ENCODE results near the gene POLN. TPM values are rescaled to one million over a fixed set of nuclear protein-coding genes. Genes with fewer than 3 reads are reported as not detected.

POLN gene
- total and polyA plus RNA-seq, 2 donors, result 1.1 to 2.9 TPM

DNA sequence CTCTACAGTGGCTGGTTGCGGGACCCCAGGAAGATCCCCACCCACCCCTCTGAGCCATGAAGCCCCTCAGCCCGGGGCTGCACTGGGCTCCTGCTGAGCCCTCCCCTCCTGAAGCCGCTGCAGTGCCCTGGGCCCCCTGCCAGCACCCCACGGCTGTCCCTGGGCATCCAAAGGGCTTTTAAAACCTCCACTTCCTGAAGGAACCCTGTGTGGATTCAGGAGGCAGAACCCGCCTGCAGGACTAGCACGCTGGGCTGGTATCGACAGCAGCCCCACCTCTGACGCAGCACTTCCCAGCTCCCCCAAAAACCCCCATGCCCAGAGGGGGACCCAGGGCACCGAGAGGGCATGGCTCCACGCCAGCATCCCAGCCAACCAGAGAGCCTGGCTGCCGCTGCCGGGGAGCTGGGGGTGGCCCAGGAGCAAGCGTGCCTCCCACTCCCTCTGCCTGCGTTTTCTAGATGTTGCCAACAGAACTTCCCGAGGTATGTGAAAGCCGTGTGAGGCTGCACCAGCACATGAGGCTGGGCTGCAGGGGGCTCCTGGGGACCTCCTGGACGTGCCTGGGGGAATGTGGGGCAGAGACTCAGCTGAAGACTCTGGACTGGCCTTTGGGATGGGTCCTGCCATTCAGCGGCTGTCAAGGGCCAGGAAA, 13.7 kb upstream of the POLN start:
- no peaks in the 10 kb centered on the region for H3K27me3 ChIP-seq (ENCODE audit: control insufficient read depth in 2 of 2, insufficient read depth in 1 of 2, low read length in 1 of 2)
- no peak for DNase-seq (ENCODE audit: low read depth in 6 of 9, low spot score in 9 of 9)
- peaks cover 0 to 3% of the 10 kb centered on the region in 2 donors for H3K9me3 ChIP-seq (ENCODE audit: control insufficient read depth in 2 of 2, insufficient read depth in 1 of 2, low read length in 1 of 2)
- H3K36me3 ChIP-seq (ENCODE audit: control insufficient read depth in 2 of 2, insufficient read depth in 2 of 2, low read length in 1 of 2), result peaks cover 90 to 92% of the 10 kb centered on the region in 2 donors
- H3K4me1 ChIP-seq (ENCODE audit: control insufficient read depth in 2 of 2, insufficient read depth in 2 of 2, low read length in 2 of 2), result peaks cover 8 to 19% of the 10 kb centered on the region in 2 donors
- H3K4me3 ChIP-seq (ENCODE audit: low read length in 2 of 2), result no peak overlapping the region
- WGBS, result 94% methylated on average over 18 of the region's 18 CpGs
- H3K27ac ChIP-seq (ENCODE audit: low read depth in 1 of 2, low read length in 1 of 2), result no peak overlapping the region

DNA sequence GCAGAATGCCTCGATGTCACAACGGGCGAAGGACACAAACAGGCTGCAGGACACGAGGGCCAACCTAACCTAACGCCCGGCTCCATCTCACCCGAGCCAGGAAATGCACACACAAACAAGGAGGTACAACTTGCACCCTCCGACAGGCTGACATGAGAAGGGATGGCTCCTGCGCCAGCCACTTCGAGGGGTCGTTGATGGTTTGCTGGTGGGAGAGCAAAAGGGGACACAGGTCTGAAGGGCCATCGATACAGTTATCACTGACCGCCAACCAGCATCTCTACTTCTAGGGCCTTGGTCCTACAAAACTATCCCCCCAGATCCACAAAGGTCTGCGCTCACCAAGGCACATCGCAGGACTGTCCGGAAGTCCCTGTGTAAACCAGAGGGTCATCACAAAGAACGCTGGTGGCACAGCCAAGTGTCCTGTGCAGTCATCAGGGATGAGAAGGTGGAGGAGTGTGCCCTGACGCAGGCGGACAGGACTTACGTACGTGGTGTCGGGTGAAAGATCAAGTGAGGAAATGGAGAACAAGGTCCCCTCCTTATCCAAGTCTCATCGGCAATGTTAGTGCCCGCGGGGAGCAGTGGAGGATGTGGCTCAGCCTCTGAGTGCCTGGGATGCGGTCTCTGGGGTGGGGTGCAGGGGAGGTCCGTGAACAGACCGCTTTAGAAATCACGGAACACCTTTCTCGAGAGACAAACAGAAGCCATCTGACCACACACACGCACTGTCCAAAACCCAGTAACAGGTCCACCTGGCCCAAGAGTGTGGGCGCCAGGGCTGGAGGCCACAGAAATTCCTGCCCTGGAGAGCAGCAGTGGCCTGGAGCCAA, 13.0 kb upstream of the POLN start:
- WGBS, result 95% methylated on average over 32 of the region's 32 CpGs
- Histone ChIP-seq H3K27ac (ENCODE audit: low read depth in 1 of 2, low read length in 1 of 2) (no peak overlapping the region), H3K9me3 (ENCODE audit: control insufficient read depth in 2 of 2, insufficient read depth in 1 of 2, low read length in 1 of 2) (peaks cover 0 to 3% of the 10 kb centered on the region in 2 donors), H3K4me3 (ENCODE audit: low read length in 2 of 2) (no peak overlapping the region), H3K4me1 (ENCODE audit: control insufficient read depth in 2 of 2, insufficient read depth in 2 of 2, low read length in 2 of 2) (peaks cover under 1 to 12% of the 10 kb centered on the region in 2 donors), H3K36me3 (ENCODE audit: control insufficient read depth in 2 of 2, insufficient read depth in 2 of 2, low read length in 1 of 2) (peaks cover 91 to 92% of the 10 kb centered on the region in 2 donors), H3K27me3 (ENCODE audit: control insufficient read depth in 2 of 2, insufficient read depth in 1 of 2, low read length in 1 of 2) (no peaks in the 10 kb centered on the region)
- DNase-seq (ENCODE audit: low read depth in 6 of 9, low spot score in 9 of 9), result no peak

DNA sequence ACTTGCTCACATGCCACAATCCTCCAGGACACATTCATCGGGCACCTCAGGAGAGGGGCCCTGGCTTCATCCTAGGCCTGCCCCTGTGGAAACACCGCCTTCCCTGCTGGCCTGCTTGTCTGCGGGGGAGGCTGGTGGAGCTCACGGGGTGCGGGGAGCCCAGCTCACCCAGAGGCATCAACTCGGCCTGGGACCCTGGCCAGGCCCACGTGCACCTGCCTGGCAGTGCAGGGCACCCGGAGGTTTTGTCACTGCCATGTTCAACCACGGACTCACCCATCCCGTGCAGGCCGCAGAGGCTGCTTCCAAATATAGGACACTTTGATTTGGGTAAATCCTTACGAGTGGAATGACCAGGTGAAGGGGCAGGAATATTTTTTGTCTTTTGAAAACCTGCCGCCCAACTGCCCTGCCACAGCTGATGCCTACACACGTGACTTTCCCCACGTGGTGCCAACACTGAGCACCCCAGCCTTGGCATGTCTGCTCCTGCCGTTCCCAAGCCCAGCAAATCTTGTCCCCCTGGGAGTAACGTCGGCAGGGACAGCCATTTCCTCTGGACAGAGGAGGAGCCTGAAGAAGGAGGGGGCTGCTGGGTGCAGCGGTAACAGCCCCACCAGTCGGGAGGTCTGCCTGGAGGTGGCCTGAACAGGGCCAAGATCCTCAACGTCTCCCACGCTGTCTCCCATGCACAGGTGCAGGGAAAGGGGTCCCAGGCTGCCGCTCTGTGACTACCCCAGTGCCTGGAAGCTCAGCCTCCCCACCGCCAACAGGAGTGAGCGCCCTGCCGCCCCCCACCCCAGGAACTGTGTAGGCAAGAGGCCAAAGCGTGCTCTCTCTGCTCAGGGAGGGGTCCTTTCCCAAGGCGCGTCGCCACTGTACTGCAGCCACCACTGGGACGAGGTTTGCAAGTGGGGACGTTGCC, 11.5 kb upstream of the POLN start:
- no peak for DNase-seq (ENCODE audit: low read depth in 6 of 9, low spot score in 9 of 9)
- Histone ChIP-seq H3K27me3 (ENCODE audit: control insufficient read depth in 2 of 2, insufficient read depth in 1 of 2, low read length in 1 of 2) (no peaks in the 10 kb centered on the region), H3K27ac (ENCODE audit: low read depth in 1 of 2, low read length in 1 of 2) (no peak overlapping the region), H3K9me3 (ENCODE audit: control insufficient read depth in 2 of 2, insufficient read depth in 1 of 2, low read length in 1 of 2) (peaks cover 0 to 3% of the 10 kb centered on the region in 2 donors), H3K36me3 (ENCODE audit: control insufficient read depth in 2 of 2, insufficient read depth in 2 of 2, low read length in 1 of 2) (peaks cover 92 to 93% of the 10 kb centered on the region in 2 donors), H3K4me3 (ENCODE audit: low read length in 2 of 2) (no peak overlapping the region), H3K4me1 (ENCODE audit: control insufficient read depth in 2 of 2, insufficient read depth in 2 of 2, low read length in 2 of 2) (peaks cover 0 to 3% of the 10 kb centered on the region in 2 donors)
- WGBS, result 97% methylated on average over 32 of the region's 32 CpGs

DNA sequence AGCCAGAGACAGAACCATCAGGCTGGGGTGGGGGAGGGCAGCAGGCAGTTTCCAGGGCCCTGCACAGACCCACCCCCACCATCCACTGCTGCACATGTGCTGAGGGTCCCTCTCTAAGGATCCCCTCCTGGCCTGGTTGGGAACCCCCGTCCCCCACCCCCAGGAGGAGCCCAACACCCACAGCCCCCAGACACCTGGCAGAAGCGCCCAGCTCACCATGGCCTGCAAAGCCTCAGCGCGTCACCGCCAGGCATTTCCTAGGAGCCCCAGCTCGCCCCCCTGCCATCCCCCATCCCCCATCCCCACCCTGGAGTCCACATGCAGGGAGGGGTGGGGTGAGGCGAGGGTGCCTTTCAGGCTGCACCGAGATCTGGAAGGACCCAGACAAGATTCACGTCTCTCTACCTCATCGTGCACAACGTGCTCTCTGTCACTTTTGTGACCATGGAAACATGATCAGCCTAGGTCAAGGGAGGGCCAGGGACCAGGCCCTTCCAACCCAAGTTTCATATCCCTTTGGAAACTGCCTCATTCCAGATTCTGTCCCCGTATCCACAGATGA, 10.7 kb upstream of the POLN start:
- Histone ChIP-seq H3K36me3 (ENCODE audit: control insufficient read depth in 2 of 2, insufficient read depth in 2 of 2, low read length in 1 of 2) (peaks cover 86 to 92% of the 10 kb centered on the region in 2 donors), H3K27me3 (ENCODE audit: control insufficient read depth in 2 of 2, insufficient read depth in 1 of 2, low read length in 1 of 2) (no peaks in the 10 kb centered on the region), H3K9me3 (ENCODE audit: control insufficient read depth in 2 of 2, insufficient read depth in 1 of 2, low read length in 1 of 2) (peaks cover 0 to 3% of the 10 kb centered on the region in 2 donors), H3K4me3 (ENCODE audit: low read length in 2 of 2) (no peak overlapping the region), H3K27ac (ENCODE audit: low read depth in 1 of 2, low read length in 1 of 2) (no peak overlapping the region), H3K4me1 (ENCODE audit: control insufficient read depth in 2 of 2, insufficient read depth in 2 of 2, low read length in 2 of 2) (peaks cover 0 to 3% of the 10 kb centered on the region in 2 donors)
- DNase-seq (ENCODE audit: low read depth in 6 of 9, low spot score in 9 of 9), result no peak
- 95% methylated on average over 12 of the region's 12 CpGs for WGBS

DNA sequence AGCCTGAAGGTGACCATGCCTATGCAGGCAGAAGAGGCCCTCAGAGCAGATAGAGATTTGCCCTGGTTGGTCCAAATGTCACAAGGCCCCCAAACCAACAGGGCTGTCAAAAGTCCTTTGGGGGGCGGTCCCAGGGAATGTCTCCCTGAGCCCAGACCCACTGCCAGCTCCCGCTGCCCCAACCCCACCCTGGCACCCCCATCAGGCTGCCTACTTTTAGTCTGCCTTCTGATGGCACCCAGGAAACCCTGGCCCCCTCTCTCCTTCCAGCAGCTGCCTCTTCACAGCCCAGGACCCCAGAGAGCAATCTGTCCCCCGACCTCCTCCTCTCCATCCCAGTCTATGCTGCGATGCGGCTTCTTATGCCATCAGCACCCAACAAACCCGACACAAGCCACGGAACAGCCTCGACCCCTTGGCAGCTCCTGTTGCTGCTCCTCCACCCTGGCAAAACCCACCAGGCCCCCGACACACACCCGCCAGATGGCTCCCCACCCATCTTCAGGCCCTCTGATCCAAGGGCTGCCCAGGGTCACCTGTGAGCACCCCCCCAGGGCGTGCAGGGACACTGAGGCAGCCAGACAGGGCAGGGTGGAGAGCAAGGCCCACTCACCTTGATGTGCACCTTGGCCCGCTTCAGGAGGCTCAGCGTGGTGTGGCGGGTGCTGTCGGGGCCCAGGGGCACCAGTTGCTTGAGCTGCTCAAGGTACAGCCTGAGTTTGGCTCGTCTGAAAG, 10.0 kb upstream of the POLN start:
- Histone ChIP-seq H3K4me1 (ENCODE audit: control insufficient read depth in 2 of 2, insufficient read depth in 2 of 2, low read length in 2 of 2) (no peaks in the 10 kb centered on the region), H3K4me3 (ENCODE audit: low read length in 2 of 2) (no peak overlapping the region), H3K9me3 (ENCODE audit: control insufficient read depth in 2 of 2, insufficient read depth in 1 of 2, low read length in 1 of 2) (peaks cover 0 to 3% of the 10 kb centered on the region in 2 donors), H3K27ac (ENCODE audit: low read depth in 1 of 2, low read length in 1 of 2) (no peak overlapping the region), H3K36me3 (ENCODE audit: control insufficient read depth in 2 of 2, insufficient read depth in 2 of 2, low read length in 1 of 2) (peaks cover 80 to 92% of the 10 kb centered on the region in 2 donors), H3K27me3 (ENCODE audit: control insufficient read depth in 2 of 2, insufficient read depth in 1 of 2, low read length in 1 of 2) (no peaks in the 10 kb centered on the region)
- no peak for DNase-seq (ENCODE audit: low read depth in 6 of 9, low spot score in 9 of 9)
- WGBS, result 97% methylated on average over 16 of the region's 16 CpGs

DNA sequence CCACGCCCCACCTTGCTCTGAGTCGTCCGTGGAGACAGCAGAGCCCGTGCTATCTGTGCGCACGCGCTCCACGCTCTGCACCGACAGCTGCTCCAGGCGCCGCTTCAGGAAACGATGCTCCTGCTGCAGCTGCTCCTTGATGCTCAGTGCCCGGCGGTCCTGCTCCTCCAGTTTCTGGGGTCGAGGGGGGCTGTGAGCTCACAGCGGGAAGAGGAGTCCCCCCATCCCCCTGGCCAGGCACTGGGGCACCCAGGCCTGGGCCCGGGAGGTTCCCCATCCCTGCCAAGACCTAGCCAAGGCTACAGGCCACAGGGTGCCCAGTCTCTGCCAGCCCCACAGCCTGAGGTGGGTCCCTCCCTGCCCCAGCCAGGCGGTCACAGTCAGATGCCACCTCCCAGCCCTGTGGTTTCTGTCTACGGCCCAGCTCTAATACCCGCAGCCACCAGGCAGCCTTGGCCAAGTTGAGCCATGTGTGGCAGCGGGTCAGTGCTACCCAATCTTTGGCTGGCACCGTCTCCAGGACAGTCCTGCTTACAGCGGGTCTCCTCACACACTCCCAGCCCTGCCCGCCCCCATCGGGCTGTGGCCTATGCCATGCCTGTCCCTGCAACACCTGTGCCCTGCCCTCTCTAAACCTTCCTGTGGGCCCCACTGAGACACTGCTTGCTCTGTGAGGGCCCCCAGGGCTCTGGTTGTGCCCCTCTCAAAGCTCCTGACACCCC, 9.3 kb upstream of the POLN start:
- DNase-seq (ENCODE audit: low read depth in 6 of 9, low spot score in 9 of 9), result no peak
- Histone ChIP-seq H3K9me3 (ENCODE audit: control insufficient read depth in 2 of 2, insufficient read depth in 1 of 2, low read length in 1 of 2) (peaks cover 0 to 4% of the 10 kb centered on the region in 2 donors), H3K36me3 (ENCODE audit: control insufficient read depth in 2 of 2, insufficient read depth in 2 of 2, low read length in 1 of 2) (peaks cover 73 to 89% of the 10 kb centered on the region in 2 donors), H3K27ac (ENCODE audit: low read depth in 1 of 2, low read length in 1 of 2) (no peak overlapping the region), H3K27me3 (ENCODE audit: control insufficient read depth in 2 of 2, insufficient read depth in 1 of 2, low read length in 1 of 2) (no peaks in the 10 kb centered on the region), H3K4me3 (ENCODE audit: low read length in 2 of 2) (no peak overlapping the region), H3K4me1 (ENCODE audit: control insufficient read depth in 2 of 2, insufficient read depth in 2 of 2, low read length in 2 of 2) (no peaks in the 10 kb centered on the region)
- WGBS, result 98% methylated on average over 25 of the region's 25 CpGs

DNA sequence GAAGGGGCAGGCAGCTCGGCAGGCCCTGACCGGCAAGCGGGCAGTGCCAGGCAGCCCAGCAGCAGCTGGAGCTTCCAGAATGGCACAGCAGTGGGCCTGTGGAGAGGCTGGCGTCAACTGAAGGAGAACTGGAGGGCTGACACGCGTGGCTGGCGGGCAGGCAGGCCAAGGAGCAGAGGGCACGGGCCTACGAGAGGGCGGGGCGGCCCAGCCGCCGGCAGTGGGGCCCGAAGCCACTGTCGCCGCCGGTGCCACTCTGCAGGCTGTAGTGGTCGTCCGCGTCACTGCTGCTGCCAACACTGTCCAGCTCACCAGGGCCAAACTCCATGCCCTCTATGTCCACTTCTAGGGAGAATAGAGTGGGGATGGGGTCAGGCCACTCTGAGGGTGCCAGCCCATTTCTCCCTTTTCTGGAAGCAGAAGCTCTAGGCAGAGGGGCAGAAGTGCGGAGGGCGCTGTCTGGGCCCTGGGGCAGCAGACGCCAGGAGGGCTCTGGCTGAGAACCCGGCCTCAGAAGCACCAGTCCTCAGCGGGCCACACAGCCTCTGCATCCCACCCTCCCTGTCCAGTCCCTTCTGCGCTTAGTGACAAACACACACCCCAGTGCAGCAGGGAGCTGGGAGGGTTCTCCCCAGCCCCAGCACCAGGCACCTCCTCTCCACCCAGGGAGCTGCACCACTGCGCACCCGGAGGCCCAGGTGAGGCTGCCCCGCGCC, 8.6 kb upstream of the POLN start:
- H3K4me1 ChIP-seq (ENCODE audit: control insufficient read depth in 2 of 2, insufficient read depth in 2 of 2, low read length in 2 of 2), result no peaks in the 10 kb centered on the region

More for the DNA sequence above, 8.6 kb upstream of the POLN start:
- Histone ChIP-seq H3K9me3 (ENCODE audit: control insufficient read depth in 2 of 2, insufficient read depth in 1 of 2, low read length in 1 of 2) (peaks cover 0 to 6% of the 10 kb centered on the region in 2 donors), H3K27ac (ENCODE audit: low read depth in 1 of 2, low read length in 1 of 2) (no peak overlapping the region), H3K36me3 (ENCODE audit: control insufficient read depth in 2 of 2, insufficient read depth in 2 of 2, low read length in 1 of 2) (peaks cover 67 to 82% of the 10 kb centered on the region in 2 donors), H3K27me3 (ENCODE audit: control insufficient read depth in 2 of 2, insufficient read depth in 1 of 2, low read length in 1 of 2) (no peaks in the 10 kb centered on the region), H3K4me3 (ENCODE audit: low read length in 2 of 2) (no peak overlapping the region)
- no peak for DNase-seq (ENCODE audit: low read depth in 6 of 9, low spot score in 9 of 9)
- WGBS, result 97% methylated on average over 30 of the region's 30 CpGs

Measured in thymus (tissue), 11 donors.